CD4-positive, alpha-beta T cell treated with Interleukin-6 at 100 ng/mL for 8 hours (primary cell): ENCODE measurements around the gene RYR1.
"Not testable (repeated sequence)": the region's sequence is repeated elsewhere in the genome, so short reads cannot be mapped to it uniquely, and the experiment has no call there.

Source experiments
- DNase-seq: peaks from one replicate; pipeline ENCODE4 v3.0.0-alpha.2; 2020; ENCODE audit warnings: mixed read lengths, low spot score

Gene RYR1

GRCh38 chr19:38427035-38427677 lies 6.3 kb upstream of the RYR1 start:
- not testable (repeated sequence) for DNase-seq

- DNase-seq = no peak
Measured at GRCh38 chr19:38429055-38429810, 4.3 kb upstream of the RYR1 start.

GRCh38 chr19:38429811-38430156 lies 3.7 kb upstream of the RYR1 start:
- no peak for DNase-seq

GRCh38 chr19:38430931-38431330 lies 2.6 kb upstream of the RYR1 start:
- DNase-seq = no peak

- no peak for DNase-seq
Measured at GRCh38 chr19:38434549-38435051, 1.1 kb downstream of the RYR1 start.

GRCh38 chr19:38437295-38437694 lies 3.8 kb downstream of the RYR1 start:
- DNase-seq = no peak

- DNase-seq = no peak
Measured at GRCh38 chr19:38437917-38438316, 4.4 kb downstream of the RYR1 start.

- no peak for DNase-seq
Measured at GRCh38 chr19:38440592-38440991, 7.1 kb downstream of the RYR1 start.

- DNase-seq = no peak
Measured at GRCh38 chr19:38441657-38442348, 8.3 kb downstream of the RYR1 start.

- no peak for DNase-seq
Measured at GRCh38 chr19:38442736-38443135, 9.2 kb downstream of the RYR1 start.

GRCh38 chr19:38443458-38443999 lies 10.0 kb downstream of the RYR1 start:
- DNase-seq = no peak

- DNase-seq = no peak
Measured at GRCh38 chr19:38444026-38444425, 10.5 kb downstream of the RYR1 start.

- DNase-seq = no peak
Measured at GRCh38 chr19:38445362-38445761, 11.9 kb downstream of the RYR1 start.

GRCh38 chr19:38448225-38448624 lies 14.7 kb downstream of the RYR1 start:
- no peak for DNase-seq

GRCh38 chr19:38449518-38449917 lies 16.0 kb downstream of the RYR1 start:
- no peak for DNase-seq

GRCh38 chr19:38451036-38451435 lies 17.5 kb downstream of the RYR1 start:
- no peak for DNase-seq

GRCh38 chr19:38451629-38452028 lies 18.1 kb downstream of the RYR1 start:
- DNase-seq = no peak

GRCh38 chr19:38452430-38453366 lies 19.2 kb downstream of the RYR1 start:
- no peak for DNase-seq

GRCh38 chr19:38453596-38453995 lies 20.1 kb downstream of the RYR1 start:
- no peak for DNase-seq

GRCh38 chr19:38455031-38455430 lies 21.5 kb downstream of the RYR1 start:
- DNase-seq = no peak

GRCh38 chr19:38457202-38457601 lies 23.7 kb downstream of the RYR1 start:
- DNase-seq = no peak
